ENCODE data around the gene LRMDA. TPM values are rescaled to one million over a fixed set of nuclear protein-coding genes. Genes with fewer than 3 reads are reported as not detected.
A peak's percentile ranks its signal among the peaks of the same experiment; 100 is the strongest.

The LRMDA gene
- total and polyA plus RNA-seq, 12 donors, result 30.7 to 132 (median 78.1) TPM

GRCh38 chr10:76399226-76399625 lies 967.8 kb downstream of the LRMDA start:
- Histone ChIP-seq H3K9me3 (replicated peaks in 1 of 3) (no peaks in the 10 kb centered on the region), H3K4me1 (replicated peaks in 1 of 2) (peaks cover 21 to 33% of the 10 kb centered on the region in 2 donors), H3K4me3 (no peak overlapping the region), H3K27me3 (no peaks in the 10 kb centered on the region), H3K27ac (no peak overlapping the region), H3K36me3 (replicated peaks in 1 of 2) (no peaks in the 10 kb centered on the region)
- TF ChIP-seq POLR2A (IDR thresholded peaks at IDR 0.05), result no peak
- TF ChIP-seq, protein P1, sequence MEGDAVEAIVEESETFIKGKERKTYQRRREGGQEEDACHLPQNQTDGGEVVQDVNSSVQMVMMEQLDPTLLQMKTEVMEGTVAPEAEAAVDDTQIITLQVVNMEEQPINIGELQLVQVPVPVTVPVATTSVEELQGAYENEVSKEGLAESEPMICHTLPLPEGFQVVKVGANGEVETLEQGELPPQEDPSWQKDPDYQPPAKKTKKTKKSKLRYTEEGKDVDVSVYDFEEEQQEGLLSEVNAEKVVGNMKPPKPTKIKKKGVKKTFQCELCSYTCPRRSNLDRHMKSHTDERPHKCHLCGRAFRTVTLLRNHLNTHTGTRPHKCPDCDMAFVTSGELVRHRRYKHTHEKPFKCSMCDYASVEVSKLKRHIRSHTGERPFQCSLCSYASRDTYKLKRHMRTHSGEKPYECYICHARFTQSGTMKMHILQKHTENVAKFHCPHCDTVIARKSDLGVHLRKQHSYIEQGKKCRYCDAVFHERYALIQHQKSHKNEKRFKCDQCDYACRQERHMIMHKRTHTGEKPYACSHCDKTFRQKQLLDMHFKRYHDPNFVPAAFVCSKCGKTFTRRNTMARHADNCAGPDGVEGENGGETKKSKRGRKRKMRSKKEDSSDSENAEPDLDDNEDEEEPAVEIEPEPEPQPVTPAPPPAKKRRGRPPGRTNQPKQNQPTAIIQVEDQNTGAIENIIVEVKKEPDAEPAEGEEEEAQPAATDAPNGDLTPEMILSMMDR (IDR thresholded peaks at IDR 0.05), result no peak
- no peak for DNase-seq
- 89 to 96% (median 92%) methylated on average over 4 of the region's 4 CpGs for WGBS, 4 donors
- intact Hi-C loops (cut with DNase I), result no loop called here

- no peak for DNase-seq
- TF ChIP-seq POLR2A (IDR thresholded peaks at IDR 0.05), result no peak
- TF ChIP-seq, protein P1 (IDR thresholded peaks at IDR 0.05), result no peak
- Histone ChIP-seq H3K36me3 (replicated peaks in 1 of 2) (no peaks in the 10 kb centered on the region), H3K27me3 (no peaks in the 10 kb centered on the region), H3K27ac (no peak overlapping the region), H3K9me3 (replicated peaks in 1 of 3) (no peaks in the 10 kb centered on the region), H3K4me3 (no peak overlapping the region), H3K4me1 (replicated peaks in 1 of 2) (peaks cover 16 to 33% of the 10 kb centered on the region in 2 donors)
- 90 to 97% (median 93%) methylated on average over 3 of the region's 3 CpGs for WGBS, 4 donors
- intact Hi-C loops (cut with DNase I), result no loop called here
Measured at GRCh38 chr10:76401006-76401405, 969.6 kb downstream of the LRMDA start.

DNA sequence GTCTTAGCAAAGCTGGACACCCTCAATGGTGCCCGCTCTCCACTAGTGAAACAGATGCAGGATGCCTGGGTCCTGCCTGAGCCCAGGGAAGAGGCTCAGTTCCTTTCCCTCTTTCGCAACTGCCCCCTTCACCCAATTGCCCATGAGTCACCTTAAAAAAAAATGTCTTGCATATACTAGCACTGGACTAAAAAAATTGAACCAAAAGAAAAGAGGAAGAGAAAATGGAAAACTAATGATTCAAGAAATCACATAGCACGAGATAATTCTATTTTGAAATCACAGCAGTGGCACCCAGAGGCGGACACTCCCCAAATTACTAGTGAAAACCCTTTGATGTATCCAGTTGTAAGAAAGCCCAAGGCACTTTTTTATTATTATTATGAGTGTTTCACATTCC lies 972.5 kb downstream of the LRMDA start:
- no peaks in the 10 kb centered on the region for H3K27me3 ChIP-seq
- H3K27ac ChIP-seq, result peak overlapping the region in 2 of 5 donors; percentile 43 to 59
- H3K9me3 ChIP-seq (replicated peaks in 1 of 3), result no peaks in the 10 kb centered on the region
- DNase-seq, result peak in 6 of 7 donors; percentile 20 to 60 (median 42)
- TF ChIP-seq POLR2A (IDR thresholded peaks at IDR 0.05), result no peak
- TF ChIP-seq, protein P1 (IDR thresholded peaks at IDR 0.05), result no peak
- H3K36me3 ChIP-seq (replicated peaks in 1 of 2), result no peaks in the 10 kb centered on the region
- intact Hi-C loops (cut with DNase I), result no loop called here
- peaks cover 0 to 9% of the 10 kb centered on the region in 2 donors for H3K4me1 ChIP-seq (replicated peaks in 1 of 2)
- no peak overlapping the region for H3K4me3 ChIP-seq
- WGBS, 4 donors, result 78 to 82% (median 80%) methylated on average over 4 of the region's 4 CpGs

- no peaks in the 10 kb centered on the region for H3K27me3 ChIP-seq
- H3K36me3 ChIP-seq (replicated peaks in 1 of 2), result no peaks in the 10 kb centered on the region
- H3K4me1 ChIP-seq (replicated peaks in 1 of 2), result peaks cover 0 to 15% of the 10 kb centered on the region in 2 donors
- WGBS, 4 donors, result 72 to 83% (median 79%) methylated on average over 4 of the region's 4 CpGs
- H3K27ac ChIP-seq, result peak overlapping the region in 2 of 5 donors; percentile 43 to 59
- intact Hi-C loops (cut with DNase I), result no loop called here
- TF ChIP-seq POLR2A (IDR thresholded peaks at IDR 0.05), result no peak
- TF ChIP-seq, protein P1 (IDR thresholded peaks at IDR 0.05), result no peak
- H3K4me3 ChIP-seq, result no peak overlapping the region
- DNase-seq, result no peak
- H3K9me3 ChIP-seq (replicated peaks in 1 of 3), result no peaks in the 10 kb centered on the region
Measured at GRCh38 chr10:76404531-76404930, 973.1 kb downstream of the LRMDA start.

All from adrenal gland (tissue), 12 donors.